ENCODE measurements around the gene ANO3. TPM values are rescaled to one million over a fixed set of nuclear protein-coding genes. Genes with fewer than 3 reads are reported as not detected.
A peak's percentile ranks its signal among the peaks of the same experiment; 100 is the strongest.

The ANO3 gene
- polyA plus RNA-seq, 4 donors, result 2.6 to 3.8 (median 3.4) TPM

DNA sequence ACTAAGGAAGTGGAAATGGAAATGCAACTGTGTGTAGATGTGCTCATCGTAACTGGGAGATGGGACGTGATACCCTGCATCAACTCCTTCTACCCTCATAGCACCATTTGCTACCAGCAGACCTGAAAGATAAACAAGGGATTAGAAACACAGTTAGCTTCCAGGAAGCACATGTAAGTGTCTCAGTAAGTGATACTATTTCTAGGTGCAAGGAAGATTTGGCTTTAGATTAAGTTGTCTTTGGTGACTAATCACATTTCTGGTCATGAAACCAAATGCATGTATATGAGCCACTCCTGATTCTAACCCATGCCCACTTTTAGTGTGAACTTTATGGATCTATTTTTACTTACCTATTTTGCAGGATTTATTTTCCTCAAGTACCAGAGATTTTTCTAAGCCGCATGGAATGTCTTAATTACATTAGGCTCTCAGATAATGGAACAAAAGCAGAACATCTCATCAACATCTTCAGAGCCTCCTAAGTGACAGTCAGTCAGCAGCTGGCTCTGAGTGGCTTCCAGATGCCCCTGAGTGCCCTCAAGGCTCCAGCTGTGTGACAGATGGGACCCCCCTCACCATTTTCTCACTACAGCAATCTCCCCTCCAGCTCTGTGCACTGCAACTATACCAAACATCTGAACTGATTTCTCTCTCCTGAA, 368.8 kb downstream of the ANO3 start:
- no peak for DNase-seq (ENCODE audit: low read depth in 4 of 4, low spot score in 2 of 4)

DNA sequence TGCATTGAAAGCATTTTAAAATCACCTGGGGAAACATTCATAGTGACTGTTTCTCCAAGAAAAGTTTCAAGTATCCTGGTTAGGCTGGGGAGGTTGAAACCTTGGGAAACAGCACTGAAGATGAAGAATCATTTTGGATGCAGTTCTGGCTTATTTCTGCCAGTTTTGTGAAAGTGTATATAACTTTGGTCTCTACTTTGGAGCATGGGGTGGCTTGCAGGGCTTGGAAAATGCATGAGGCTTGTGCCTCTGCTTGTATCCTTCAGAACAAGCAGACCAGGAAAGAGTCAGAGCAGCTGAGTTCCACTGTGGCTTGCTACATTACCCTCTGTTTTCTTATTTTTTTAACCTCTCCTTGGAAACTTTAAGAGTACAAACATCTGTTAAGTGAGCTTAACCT, 370.5 kb downstream of the ANO3 start:
- DNase-seq (ENCODE audit: low read depth in 4 of 4, low spot score in 2 of 4), result peak in 2 of 4 donors; percentile 14 to 19

DNA sequence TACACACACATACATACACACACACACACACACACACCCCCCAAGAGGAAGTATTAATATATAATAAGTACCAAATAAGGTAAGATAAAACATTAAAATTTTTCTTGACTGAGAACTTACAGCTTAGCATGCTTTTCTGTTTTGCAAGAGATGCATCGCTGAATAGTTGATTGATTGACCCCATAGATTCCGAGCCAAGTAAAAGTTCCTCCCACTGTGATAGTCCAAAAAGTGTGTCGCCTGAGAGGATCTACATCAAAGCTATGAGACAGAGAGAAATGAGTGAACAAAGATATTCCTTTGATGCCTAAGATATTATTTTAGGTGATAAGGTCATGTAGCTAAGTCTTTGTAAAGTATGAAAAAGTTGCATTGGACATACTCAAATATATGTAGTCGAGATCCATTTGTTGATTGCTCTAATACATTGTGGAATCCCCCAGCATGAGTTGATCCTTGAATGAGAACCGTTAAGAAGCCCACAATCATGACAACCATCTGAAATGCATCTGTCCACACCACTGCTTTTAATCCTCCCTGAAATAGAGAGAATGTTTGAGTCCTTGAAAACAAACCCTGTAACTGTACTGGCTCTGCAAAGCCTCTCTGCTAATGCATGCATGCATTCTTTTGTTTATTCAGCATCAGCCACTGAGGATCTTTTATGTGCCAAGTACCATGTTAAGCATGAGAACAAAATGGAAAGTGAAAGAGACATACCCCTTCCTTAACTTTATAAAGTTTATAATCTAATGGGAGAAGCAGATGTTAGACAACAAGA, 371.7 kb downstream of the ANO3 start:
- DNase-seq (ENCODE audit: low read depth in 4 of 4, low spot score in 2 of 4), result no peak

DNA sequence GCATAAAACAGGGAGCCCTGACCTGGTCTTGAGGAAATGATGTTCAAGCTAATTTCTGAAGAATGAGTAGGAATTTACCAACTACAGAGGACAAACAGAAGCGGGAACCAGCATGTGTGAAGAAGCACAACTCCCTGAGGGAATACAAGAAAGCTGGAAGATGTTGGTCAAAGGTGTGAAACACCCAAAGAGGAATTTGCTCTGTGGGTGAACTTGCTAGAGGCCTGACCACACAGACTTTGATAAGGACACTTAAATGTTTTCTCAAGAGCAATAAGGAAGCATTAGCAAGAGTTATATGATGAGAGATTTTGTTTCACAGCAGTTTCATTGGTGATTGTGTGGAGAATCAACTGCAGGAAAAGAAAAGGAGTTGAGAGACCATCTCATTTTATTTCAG, 372.3 kb downstream of the ANO3 start:
- no peak for DNase-seq (ENCODE audit: low read depth in 4 of 4, low spot score in 2 of 4)

DNA sequence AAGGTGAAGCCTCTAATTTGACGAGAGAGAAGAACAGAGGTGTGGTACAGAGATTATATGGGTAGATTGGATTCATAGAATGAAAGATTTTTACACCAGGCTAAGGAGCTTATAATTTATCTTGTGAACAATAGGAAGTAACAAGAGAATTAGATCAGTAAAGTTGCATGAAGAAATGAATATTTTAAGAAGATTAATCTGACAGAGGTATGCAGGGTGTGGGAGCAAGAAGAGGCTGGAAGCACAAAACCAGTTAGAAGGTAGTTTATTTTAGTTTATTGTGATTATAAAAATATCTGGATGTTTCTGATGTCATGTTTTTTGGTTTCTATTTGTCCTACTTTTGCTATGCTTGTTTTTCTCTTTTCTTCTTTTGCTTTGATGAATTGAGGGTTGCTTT, 374.3 kb downstream of the ANO3 start:
- no peak for DNase-seq (ENCODE audit: low read depth in 4 of 4, low spot score in 2 of 4)

DNA sequence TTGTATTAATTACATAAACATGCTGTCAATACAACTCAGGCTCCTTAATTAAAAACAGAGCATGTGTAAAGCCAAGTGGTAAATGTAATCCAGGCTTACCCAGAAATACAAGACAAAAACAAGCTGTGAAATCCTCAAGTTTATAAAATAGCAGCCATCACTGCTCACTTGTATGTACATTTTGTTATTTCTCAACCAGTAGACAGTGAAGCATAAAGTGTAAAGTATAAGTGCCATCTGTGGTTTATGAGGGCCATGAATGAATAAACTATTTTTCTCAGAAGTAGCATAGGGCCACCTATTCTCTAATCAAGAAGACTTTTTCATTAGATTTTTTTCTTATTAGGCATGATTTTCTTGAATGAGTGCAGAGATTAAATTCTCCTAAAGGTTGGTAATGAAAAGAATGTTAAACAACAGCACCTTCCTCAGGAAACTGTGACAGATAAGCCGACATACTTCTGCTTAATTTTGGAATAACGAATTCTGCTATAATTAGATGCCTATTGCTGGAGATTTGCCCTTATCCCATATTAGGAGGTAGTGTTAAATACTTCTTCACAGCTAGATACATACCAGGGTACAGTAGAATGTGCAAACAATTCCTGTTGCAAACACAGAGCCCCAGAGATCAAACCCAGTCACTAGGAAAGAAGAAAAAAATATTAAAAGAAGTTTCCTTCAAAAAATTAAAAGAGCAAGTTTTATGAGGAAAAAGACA, 377.0 kb downstream of the ANO3 start:
- DNase-seq (ENCODE audit: low read depth in 4 of 4, low spot score in 2 of 4), result no peak

DNA sequence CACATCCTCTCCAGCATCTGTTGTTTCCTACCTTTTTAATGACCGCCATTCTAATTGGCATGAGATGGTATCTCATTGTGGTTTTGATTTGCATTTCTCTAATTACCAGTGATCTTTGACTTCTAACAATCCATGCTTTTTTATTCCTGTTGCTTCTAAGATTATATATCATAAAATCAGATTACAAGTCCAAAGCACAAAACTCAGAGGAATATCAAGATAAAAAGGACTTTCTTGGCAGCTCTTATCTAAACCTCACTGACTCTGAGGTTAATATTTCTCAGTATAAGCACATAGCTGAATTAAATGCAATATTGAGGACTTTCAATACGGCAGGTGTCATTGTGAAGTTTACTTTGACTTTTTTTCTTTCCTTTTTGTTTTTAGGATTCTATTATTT, 378.6 kb downstream of the ANO3 start:
- no peak for DNase-seq (ENCODE audit: low read depth in 4 of 4, low spot score in 2 of 4)

DNA sequence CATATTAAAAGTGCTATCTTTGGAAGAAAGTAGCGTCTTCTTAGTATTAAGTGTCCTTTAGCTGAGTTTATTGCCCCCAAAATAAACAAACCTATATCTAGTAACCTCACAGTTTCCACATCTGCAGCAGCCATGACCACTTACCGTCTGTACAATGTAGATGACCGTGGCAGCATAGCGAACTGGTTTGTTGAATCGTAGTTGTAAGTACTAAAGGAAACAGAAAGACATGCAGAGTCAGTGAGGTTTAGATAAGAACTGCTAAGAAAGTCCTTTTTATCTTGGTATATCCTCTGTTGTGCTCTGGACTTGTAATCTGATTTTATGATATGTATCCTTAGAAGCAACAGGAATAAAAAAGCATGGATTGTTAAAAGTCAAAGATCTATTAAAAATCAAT, 380.6 kb downstream of the ANO3 start:
- no peak for DNase-seq (ENCODE audit: low read depth in 4 of 4, low spot score in 2 of 4)

Other genes starting within 250 kb of the ANO3 start
- 1 to 10 TPM; 2.4 to 5.7 (median 2.9) TPM for gene MUC15, start 240.1 kb downstream of the ANO3 start, polyA plus RNA-seq (ENCODE audit: insufficient read length in 4 of 4)